Endothelial cell (in vitro differentiated cells): ENCODE results near the gene NNT. TPM values are rescaled to one million over a fixed set of nuclear protein-coding genes. Genes with fewer than 3 reads are reported as not detected.

ENCODE experiments used
- DNase-seq: peaks from one replicate; pipeline ENCODE4 v3.0.0; 2021; ENCODE audit warnings: low spot score
- H3K27ac Mint-ChIP-seq: one replicate; pipeline ENCODE4 v1.8.0; 2021; ENCODE audit warnings: mixed read lengths, inconsistent platforms; ENCODE audit not compliant: unreplicated experiment
- H3K27me3 Mint-ChIP-seq: one replicate; pipeline ENCODE4 v1.8.0; 2021; ENCODE audit warnings: mild to moderate bottlenecking, moderate library complexity, mixed read lengths, inconsistent platforms; ENCODE audit not compliant: unreplicated experiment
- H3K36me3 Mint-ChIP-seq: one replicate; pipeline ENCODE4 v1.8.0; 2021; ENCODE audit warnings: mild to moderate bottlenecking, low read depth, mixed read lengths, inconsistent platforms; ENCODE audit not compliant: unreplicated experiment
- H3K4me1 Mint-ChIP-seq: one replicate; pipeline ENCODE4 v1.8.0; 2021; ENCODE audit warnings: mild to moderate bottlenecking, mixed read lengths, inconsistent platforms; ENCODE audit not compliant: unreplicated experiment
- H3K4me3 Mint-ChIP-seq: one replicate; pipeline ENCODE4 v1.8.0; 2021; ENCODE audit warnings: mild to moderate bottlenecking, mixed read lengths, inconsistent platforms; ENCODE audit not compliant: unreplicated experiment
- H3K9me3 Mint-ChIP-seq: one replicate; pipeline ENCODE4 v1.8.0; 2021; ENCODE audit warnings: mixed read lengths, inconsistent platforms; ENCODE audit not compliant: unreplicated experiment
- total RNA-seq: library from RNA; stranded (reverse); fragmentation: NEBNext Ultra II Directional; extraction: Animal tissue kit (Norgen Biotek cat#: 25700); gene quantifications from one replicate; pipeline ENCODE4 v1.2.1, GENCODE V29; 2021; ENCODE audit not compliant: unreplicated experiment
- TF ChIP-seq, protein P1 (sequence below): fragments of 200-600 bp; sonication (generic); IDR thresholded peaks from one replicate; pipeline ENCODE4 v1.5.0; 2021; ENCODE audit warnings: antibody characterized with exemption; ENCODE audit not compliant: unreplicated experiment

The NNT gene
- total RNA-seq, 1 donor from 2014 or later = 21.7 TPM

DNA sequence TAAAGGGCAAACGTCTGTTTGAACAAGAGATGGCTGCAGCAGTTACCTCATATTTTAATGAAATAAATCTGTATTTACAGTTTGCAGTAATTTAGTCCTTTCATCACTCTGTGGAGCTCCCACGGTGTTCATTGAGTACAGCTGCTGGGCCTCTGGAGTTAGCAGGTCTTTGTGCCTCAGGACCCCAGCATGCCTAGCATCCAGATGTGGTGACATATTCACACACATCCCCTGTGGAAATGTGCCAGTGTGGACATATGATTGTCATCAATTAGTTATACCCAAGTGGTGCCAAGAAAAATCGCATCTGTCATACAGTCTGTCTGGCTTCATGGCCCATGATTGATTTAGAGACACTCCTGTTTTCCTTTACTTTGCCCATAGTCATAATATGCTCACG is 77.3 kb downstream of the NNT start:
- Mint-ChIP-seq H3K36me3 (no peaks in the 10 kb centered on the region), H3K27me3 (no peaks in the 10 kb centered on the region), H3K4me1 (peaks cover 4% of the 10 kb centered on the region), H3K27ac (no peak overlapping the region), H3K4me3 (no peak overlapping the region), H3K9me3 (no peaks in the 10 kb centered on the region)
- TF ChIP-seq, protein P1, sequence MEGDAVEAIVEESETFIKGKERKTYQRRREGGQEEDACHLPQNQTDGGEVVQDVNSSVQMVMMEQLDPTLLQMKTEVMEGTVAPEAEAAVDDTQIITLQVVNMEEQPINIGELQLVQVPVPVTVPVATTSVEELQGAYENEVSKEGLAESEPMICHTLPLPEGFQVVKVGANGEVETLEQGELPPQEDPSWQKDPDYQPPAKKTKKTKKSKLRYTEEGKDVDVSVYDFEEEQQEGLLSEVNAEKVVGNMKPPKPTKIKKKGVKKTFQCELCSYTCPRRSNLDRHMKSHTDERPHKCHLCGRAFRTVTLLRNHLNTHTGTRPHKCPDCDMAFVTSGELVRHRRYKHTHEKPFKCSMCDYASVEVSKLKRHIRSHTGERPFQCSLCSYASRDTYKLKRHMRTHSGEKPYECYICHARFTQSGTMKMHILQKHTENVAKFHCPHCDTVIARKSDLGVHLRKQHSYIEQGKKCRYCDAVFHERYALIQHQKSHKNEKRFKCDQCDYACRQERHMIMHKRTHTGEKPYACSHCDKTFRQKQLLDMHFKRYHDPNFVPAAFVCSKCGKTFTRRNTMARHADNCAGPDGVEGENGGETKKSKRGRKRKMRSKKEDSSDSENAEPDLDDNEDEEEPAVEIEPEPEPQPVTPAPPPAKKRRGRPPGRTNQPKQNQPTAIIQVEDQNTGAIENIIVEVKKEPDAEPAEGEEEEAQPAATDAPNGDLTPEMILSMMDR = no peak
- DNase-seq = no peak

DNA sequence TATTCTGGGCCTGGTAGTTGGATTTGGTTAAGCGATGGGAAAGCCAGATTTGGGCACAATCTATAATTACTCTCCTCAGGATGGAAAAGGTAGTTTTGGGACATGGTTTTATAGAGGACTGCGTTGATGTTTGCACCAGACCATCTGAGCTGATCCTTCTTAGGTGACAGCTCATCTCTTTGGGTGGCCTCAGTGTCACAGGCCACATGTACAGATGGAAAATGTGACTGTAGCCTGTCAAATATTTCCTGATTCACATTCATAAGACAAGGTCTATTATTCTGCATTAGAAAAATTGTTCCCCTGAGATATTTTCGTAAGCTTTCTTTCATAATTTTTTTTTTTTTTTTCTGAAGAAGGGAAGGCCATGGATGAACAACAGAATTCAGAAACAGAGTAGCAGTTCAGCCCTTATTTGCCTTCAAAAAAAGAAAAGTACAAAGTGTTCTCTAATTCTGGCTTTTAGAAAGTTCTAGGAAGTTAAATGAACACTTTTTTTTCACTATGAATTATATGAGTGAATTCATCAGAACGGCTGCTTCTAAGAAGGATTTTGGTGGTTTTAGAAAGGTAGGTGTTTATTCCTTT is 81.0 kb downstream of the NNT start:
- no peaks in the 10 kb centered on the region for H3K36me3 Mint-ChIP-seq
- DNase-seq = no peak
- H3K27ac Mint-ChIP-seq = no peak overlapping the region
- H3K4me3 Mint-ChIP-seq = no peak overlapping the region
- TF ChIP-seq, protein P1 = no peak
- H3K4me1 Mint-ChIP-seq = peaks cover 4% of the 10 kb centered on the region
- H3K27me3 Mint-ChIP-seq = peaks cover 2% of the 10 kb centered on the region
- no peaks in the 10 kb centered on the region for H3K9me3 Mint-ChIP-seq

DNA sequence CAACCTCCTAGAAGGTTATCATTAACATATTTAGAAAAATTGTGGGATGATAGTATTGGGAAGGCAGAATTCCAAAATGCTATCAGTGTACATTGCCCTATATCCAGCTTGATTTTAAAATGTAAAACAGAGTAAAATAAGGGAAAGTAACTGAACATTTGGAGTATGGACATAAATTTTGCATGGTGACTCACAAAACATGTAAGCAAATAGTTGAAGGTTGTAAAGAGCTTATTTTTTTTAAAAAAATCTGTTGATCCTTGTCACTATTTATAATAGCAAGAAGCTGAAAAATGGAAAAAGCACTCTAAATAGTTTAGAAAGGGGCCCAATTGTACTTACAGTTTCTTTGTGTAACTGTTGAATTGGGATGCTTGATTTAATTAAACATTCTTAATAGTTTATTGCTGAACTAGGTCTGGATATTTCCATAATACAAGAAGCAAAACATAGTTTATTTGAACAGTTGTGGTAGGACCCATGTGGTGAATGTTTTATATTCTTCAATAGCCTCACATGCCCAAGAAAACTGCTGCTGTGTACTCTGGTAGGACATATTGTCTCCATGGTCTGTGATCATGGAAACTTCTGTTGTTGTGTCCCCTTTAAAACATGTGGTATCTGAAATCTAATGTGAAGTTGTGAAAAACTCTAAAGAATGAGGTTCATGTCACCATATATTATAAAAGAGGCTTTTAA is 82.4 kb downstream of the NNT start:
- Mint-ChIP-seq H3K9me3 (no peaks in the 10 kb centered on the region), H3K27ac (no peak overlapping the region), H3K4me3 (no peak overlapping the region), H3K36me3 (no peaks in the 10 kb centered on the region), H3K4me1 (no peaks in the 10 kb centered on the region), H3K27me3 (peaks cover 2% of the 10 kb centered on the region)
- TF ChIP-seq, protein P1 = no peak
- no peak for DNase-seq

DNA sequence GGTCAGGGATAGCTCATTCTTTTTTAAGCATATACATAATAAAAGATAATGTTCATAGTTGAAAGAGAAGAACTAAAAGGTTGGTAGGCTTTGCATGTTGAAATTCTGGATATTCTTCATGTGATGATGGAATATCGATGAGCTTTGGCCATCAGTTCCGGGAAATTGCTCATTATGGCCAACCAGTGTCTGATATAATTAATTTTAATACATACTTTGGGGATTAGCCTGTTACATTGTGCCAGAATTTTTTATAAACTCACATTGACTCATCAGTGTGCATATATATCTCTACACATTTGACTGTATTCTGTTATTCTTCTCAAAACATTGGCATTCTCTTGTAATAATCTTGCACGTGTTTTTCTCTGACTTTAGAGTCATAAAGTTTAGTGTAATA is 84.3 kb downstream of the NNT start:
- TF ChIP-seq, protein P1 = no peak

DNA sequence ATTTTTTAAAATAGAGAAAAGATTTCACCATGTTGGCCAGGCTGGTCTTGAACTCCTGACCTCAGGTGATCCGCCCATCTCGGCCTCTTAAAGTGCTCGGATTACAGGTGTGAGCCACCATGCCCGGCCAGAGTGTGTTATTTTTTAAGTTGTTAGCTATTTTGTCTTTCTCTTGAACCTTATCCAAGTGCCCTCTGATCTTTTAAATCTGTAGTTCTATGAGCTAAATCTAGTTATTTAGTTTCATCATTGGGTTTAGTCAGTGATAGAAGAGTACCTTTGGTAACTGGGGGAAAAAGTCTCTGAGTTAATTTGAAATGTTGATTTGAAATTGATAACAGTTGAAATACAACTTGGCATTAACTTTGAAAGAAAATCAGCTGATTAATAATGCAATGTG is 88.3 kb downstream of the NNT start:
- peaks cover 16% of the 10 kb centered on the region for H3K36me3 Mint-ChIP-seq
- H3K4me1 Mint-ChIP-seq = no peaks in the 10 kb centered on the region
- no peak overlapping the region for H3K4me3 Mint-ChIP-seq
- H3K27me3 Mint-ChIP-seq = peaks cover 2% of the 10 kb centered on the region
- DNase-seq = no peak
- TF ChIP-seq, protein P1 = no peak
- H3K9me3 Mint-ChIP-seq = peaks cover 8% of the 10 kb centered on the region
- H3K27ac Mint-ChIP-seq = no peak overlapping the region

More for the DNA sequence above, 84.3 kb downstream of the NNT start:
- Mint-ChIP-seq H3K4me3 (no peak overlapping the region), H3K27ac (no peak overlapping the region), H3K4me1 (no peaks in the 10 kb centered on the region), H3K36me3 (no peaks in the 10 kb centered on the region), H3K27me3 (peaks cover 2% of the 10 kb centered on the region), H3K9me3 (no peaks in the 10 kb centered on the region)
- DNase-seq = no peak
